Central memory CD8-positive, alpha-beta T cell (primary cell): ENCODE measurements around the gene SPNS2.

ENCODE experiments used
- ATAC-seq: fragments of 150-1000 bp; cut with Tn5 transposase; replicated peaks from 2 replicates; pipeline ENCODE4 v1.10.0; 2022; ENCODE audit warnings: mild to moderate bottlenecking, moderate FRiP score, moderate number of reproducible peaks; ENCODE audit not compliant: poor library complexity, severe bottlenecking; ENCODE audit errors: extremely low read depth
- DNase-seq, 2 donors: peaks; one replicate each; pipeline ENCODE4 v3.0.0; 2021; ENCODE audit warnings: low spot score in 2 of 2
- H3K27ac Mint-ChIP-seq: one replicate; pipeline ENCODE4 v1.8.0; 2022; ENCODE audit warnings: low read depth, mild to moderate bottlenecking, moderate library complexity, mixed read lengths
- H3K27me3 Mint-ChIP-seq: one replicate; pipeline ENCODE4 v1.8.0; 2022; ENCODE audit warnings: mixed read lengths
- H3K36me3 Mint-ChIP-seq: one replicate; pipeline ENCODE4 v1.8.0; 2022; ENCODE audit warnings: mild to moderate bottlenecking, moderate library complexity, mixed read lengths; ENCODE audit not compliant: insufficient read depth
- H3K4me1 Mint-ChIP-seq: one replicate; pipeline ENCODE4 v1.8.0; 2022; ENCODE audit warnings: mixed read lengths
- H3K4me3 Mint-ChIP-seq: one replicate; pipeline ENCODE4 v1.8.0; 2022; ENCODE audit warnings: mild to moderate bottlenecking, moderate library complexity, mixed read lengths
- H3K9me3 Mint-ChIP-seq: one replicate; pipeline ENCODE4 v1.8.0; 2022; ENCODE audit warnings: mixed read lengths

SPNS2 gene

DNA sequence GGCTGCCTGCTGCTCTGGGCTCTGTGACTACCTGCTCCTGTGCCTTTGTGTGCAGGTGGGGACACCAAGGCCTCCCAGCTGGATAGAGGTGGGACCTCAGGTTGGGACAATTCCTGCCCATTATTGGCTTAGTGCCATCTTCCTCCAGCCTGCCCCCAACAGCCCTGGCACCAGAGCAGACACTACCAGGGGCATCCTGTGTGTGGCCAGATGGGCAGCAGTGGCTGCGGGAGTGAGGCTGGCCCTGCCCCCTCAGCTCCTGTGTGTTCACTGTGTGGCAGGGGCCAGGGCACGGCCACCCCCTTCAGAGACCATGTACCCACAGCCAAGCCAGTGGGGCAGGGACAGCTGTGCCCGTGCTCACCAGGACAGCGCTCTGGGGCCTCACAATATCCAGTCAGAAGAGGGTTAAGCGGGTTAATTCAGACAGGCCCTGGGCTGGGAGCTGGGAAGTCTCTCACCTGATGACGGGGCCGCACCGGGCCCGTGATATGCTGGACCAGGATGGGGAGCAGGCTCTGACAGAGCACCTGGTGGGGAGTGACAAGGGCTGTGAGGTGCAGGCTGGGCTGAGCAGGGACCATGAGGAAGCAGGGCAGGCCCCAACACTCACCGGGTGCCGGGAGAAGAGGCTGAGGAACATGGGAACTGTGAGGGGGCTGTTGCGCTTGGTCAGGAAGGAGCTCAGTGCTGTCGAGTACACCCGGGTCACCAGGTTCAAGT, 43.5 kb downstream of the SPNS2 start:
- Mint-ChIP-seq H3K4me1 (no peaks in the 10 kb centered on the region), H3K27me3 (no peaks in the 10 kb centered on the region), H3K9me3 (no peaks in the 10 kb centered on the region), H3K4me3 (no peak overlapping the region), H3K27ac (no peak overlapping the region), H3K36me3 (peaks cover 16% of the 10 kb centered on the region)
- ATAC-seq (no peak), DNase-seq (no peak)

DNA sequence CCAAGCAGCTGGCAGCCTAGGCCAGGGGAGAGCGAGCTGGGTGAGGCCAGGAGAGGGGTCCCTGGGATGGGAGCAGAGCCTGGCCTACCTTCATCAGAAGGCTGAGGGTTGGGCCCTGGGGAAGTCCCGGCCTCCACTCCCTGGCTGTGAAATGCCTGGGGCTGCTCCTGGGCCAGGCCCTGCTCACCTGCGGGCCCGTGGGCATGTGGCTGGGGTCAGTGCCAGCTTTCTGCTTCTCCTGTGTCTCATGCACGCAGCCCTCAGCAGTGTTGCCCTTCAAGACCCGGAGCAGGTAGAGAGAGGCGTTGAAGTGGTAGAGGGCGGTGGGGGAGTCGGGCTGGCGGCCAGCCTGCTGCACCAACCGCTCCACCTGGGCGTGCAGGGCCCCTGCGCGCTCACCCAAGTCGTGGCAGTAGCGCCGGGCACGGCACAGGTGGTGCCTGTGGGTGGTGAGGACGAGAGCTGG, 44.1 kb downstream of the SPNS2 start:
- no peak for ATAC-seq
- no peak for DNase-seq
- Mint-ChIP-seq H3K36me3 (peaks cover 18% of the 10 kb centered on the region), H3K4me1 (no peaks in the 10 kb centered on the region), H3K27ac (no peak overlapping the region), H3K27me3 (no peaks in the 10 kb centered on the region), H3K4me3 (no peak overlapping the region), H3K9me3 (no peaks in the 10 kb centered on the region)

DNA sequence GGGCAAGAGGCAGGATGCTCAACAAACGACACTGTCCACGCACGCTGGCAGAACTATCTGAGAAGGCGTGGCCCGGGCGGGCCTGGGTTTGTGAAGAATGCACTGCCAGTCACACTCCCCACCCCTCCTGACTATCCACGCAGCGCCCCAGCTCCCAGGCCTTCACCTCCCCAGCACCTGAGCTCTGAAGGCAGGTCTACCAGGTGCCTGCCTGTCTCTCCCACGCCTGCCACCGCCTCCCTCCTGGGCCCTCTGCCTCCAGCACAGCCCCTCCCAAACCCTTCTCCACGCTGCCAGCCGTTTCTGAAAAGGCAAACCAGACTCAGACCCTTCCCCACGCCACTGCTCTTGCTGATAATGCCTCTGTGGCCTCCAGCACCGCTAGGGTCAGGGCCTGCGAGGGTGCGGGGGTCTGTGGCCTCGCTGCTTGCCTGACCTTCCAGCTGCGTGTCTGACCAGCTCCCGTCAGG, 44.9 kb downstream of the SPNS2 start:
- H3K27ac Mint-ChIP-seq = no peak overlapping the region
- H3K4me1 Mint-ChIP-seq = no peaks in the 10 kb centered on the region
- DNase-seq (no peak), ATAC-seq (no peak)
- H3K9me3 Mint-ChIP-seq = no peaks in the 10 kb centered on the region
- H3K4me3 Mint-ChIP-seq = no peak overlapping the region
- H3K36me3 Mint-ChIP-seq = peaks cover 21% of the 10 kb centered on the region
- H3K27me3 Mint-ChIP-seq = no peaks in the 10 kb centered on the region

DNA sequence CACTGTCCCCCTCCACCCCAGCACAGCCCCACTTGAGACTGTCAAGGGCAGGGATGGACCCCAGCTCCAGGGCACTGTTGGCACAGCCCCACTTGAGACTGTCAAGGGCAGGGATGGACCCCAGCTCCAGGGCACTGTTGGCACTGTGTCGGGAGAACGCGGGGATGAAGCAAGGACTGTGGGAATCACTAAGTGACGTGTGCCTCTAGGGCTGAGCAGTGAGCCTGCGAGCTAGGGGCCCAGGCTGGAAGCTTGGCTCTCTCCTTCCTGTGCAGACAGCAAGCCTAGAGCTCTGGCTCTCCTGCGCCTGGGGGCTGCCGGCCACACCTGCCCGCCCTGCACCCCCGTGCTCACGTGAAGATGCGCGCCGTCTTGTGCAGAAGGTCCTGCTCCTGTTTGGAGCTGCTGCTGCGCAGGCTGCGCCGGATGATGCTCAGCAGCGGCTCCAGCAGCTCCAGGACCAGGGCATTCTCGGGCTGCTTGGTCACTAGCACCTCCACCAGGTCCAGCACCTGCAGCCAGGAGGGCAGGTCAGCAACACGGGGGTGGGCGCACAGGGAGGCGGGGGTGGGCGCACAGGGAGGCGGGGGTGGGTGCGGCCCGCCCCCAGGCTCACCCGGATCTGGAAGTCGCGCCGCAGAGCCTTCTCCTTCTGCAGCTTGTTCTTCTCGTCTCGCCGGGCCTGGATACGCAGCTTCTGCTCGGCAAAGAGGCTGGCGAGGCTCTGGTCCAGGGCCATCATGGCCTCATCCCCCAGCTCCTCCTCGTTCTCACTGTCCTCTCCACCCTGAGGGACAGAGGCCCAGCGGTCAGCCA, 45.7 kb downstream of the SPNS2 start:
- no peak overlapping the region for H3K27ac Mint-ChIP-seq
- DNase-seq (no peak), ATAC-seq (no peak)
- no peaks in the 10 kb centered on the region for H3K4me1 Mint-ChIP-seq
- no peak overlapping the region for H3K4me3 Mint-ChIP-seq
- no peaks in the 10 kb centered on the region for H3K27me3 Mint-ChIP-seq
- peaks cover 19% of the 10 kb centered on the region for H3K36me3 Mint-ChIP-seq
- no peaks in the 10 kb centered on the region for H3K9me3 Mint-ChIP-seq

- H3K27ac Mint-ChIP-seq = no peak overlapping the region
Measured at GRCh38 chr17:4544951-4545216, 46.2 kb downstream of the SPNS2 start.

DNA sequence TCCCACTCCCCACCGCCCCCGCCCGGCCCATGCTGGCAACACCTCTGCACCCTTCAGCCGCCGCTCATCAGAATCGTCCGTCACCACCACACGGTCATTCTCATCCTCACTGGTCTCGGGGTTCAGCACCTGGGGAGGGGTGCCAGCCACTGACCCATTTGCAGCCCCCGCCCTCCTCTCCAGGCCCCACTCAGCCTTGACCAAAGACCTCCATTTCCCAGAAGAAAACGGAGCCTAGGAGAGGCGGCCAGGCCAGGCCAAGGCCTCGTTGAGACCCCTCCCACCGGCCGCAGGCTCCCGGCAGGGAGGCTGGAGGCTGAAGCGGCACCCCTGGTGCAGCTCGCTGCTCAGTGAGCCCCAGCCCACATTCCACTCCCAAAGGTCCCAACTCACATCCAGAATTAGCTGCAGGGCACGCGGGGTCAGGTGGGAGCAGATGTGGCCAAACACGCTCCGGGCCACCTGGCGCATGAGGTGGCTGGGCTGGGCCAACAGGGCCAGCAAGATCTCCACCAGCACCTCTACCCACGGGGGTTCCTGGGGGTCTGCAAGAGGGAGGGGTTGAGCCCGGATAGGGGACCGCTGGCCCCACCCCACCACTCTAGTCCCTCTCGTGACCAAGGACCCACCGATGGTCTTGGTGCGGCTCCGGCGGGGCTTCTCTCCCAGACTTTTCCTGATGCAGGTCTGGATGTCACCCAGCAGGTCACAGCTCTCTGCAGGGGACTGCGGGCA, 46.7 kb downstream of the SPNS2 start:
- H3K27me3 Mint-ChIP-seq = no peaks in the 10 kb centered on the region
- peaks cover 27% of the 10 kb centered on the region for H3K36me3 Mint-ChIP-seq
- no peaks in the 10 kb centered on the region for H3K4me1 Mint-ChIP-seq
- no peak overlapping the region for H3K27ac Mint-ChIP-seq
- ATAC-seq = no peak
- H3K4me3 Mint-ChIP-seq = no peak overlapping the region
- H3K9me3 Mint-ChIP-seq = no peaks in the 10 kb centered on the region
- no peak for DNase-seq

More at GRCh38 chr17:4544951-4545216, 46.2 kb downstream of the SPNS2 start:
- Mint-ChIP-seq H3K4me1 (no peaks in the 10 kb centered on the region), H3K9me3 (no peaks in the 10 kb centered on the region), H3K27me3 (no peaks in the 10 kb centered on the region), H3K4me3 (no peak overlapping the region), H3K36me3 (peaks cover 23% of the 10 kb centered on the region)
- ATAC-seq (no peak), DNase-seq (no peak)

GRCh38 chr17:4547118-4547906, 48.6 kb downstream of the SPNS2 start:
- Mint-ChIP-seq H3K36me3 (peaks cover 38% of the 10 kb centered on the region), H3K9me3 (no peaks in the 10 kb centered on the region), H3K27ac (no peak overlapping the region), H3K4me1 (no peaks in the 10 kb centered on the region), H3K4me3 (no peak overlapping the region), H3K27me3 (no peaks in the 10 kb centered on the region)
- no peak for ATAC-seq
- no peak for DNase-seq

DNA sequence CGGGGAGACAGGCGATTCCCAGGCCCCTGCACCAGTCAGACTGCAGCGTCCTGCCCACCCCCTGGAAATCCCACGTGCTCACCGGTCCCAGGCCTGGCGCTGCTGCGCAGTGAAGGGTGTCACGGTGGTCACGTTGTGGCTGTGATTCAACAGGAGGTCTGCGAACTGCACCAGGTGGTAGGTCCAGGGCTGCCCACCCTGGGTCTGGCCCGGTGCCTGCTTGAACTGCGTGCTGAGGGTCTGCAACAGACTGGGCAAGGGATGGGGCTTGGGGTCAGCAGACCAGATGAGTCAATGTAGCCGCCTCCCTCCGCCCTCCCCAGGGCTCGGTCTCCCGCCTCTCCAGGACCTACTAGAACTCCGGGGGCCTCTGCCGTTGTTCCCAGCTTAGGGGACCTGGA, 49.4 kb downstream of the SPNS2 start:
- H3K9me3 Mint-ChIP-seq = no peaks in the 10 kb centered on the region
- no peaks in the 10 kb centered on the region for H3K4me1 Mint-ChIP-seq
- peaks cover 37% of the 10 kb centered on the region for H3K36me3 Mint-ChIP-seq
- no peaks in the 10 kb centered on the region for H3K27me3 Mint-ChIP-seq
- no peak for DNase-seq
- no peak for ATAC-seq
- no peak overlapping the region for H3K27ac Mint-ChIP-seq
- H3K4me3 Mint-ChIP-seq = no peak overlapping the region

DNA sequence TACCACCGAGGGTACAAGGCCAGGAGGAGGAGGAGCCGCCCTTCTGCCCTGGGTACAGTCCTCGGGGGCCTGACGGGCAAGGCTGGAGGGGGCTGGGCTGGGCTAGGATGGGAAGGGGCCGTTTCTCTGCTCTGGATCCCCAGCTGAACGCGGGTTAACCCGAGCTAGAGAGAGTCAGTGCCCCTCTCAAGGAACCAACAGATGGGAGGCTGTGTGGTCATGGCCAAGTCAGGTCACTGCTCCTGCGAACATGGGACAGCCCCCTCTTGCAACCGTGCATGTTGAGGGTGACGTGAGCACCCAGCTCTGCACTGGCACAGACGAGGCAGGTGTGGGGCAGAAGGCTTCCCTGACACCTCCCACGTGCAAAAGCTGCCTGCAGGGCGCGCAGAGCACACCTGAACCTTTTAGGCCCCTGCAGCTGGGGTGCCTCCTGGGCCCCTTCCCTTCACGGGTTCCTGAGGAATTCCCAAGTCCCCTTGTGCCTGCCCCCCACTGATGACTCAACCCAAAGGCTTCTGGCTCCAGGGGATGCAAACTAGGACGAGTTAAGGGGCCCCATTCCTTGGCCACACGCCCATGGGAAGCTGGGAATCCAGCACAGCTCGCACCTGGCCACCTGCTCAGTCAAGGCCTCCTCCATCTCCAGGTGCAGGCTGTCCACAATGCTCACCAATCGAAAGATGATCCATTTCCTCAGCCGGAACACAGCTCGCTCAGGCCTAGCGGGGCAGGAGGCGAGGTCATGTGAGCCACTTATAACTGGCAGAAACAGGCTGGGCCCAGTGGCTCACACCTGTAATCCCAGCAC, 50.2 kb downstream of the SPNS2 start:
- Mint-ChIP-seq H3K9me3 (no peaks in the 10 kb centered on the region), H3K27me3 (no peaks in the 10 kb centered on the region), H3K4me1 (peaks cover 4% of the 10 kb centered on the region), H3K27ac (no peak overlapping the region), H3K36me3 (peaks cover 34% of the 10 kb centered on the region), H3K4me3 (no peak overlapping the region)
- ATAC-seq (no peak), DNase-seq (no peak)

GRCh38 chr17:4549781-4550533, 51.3 kb downstream of the SPNS2 start:
- DNase-seq = no peak
- no peak overlapping the region for H3K4me3 Mint-ChIP-seq
- no peaks in the 10 kb centered on the region for H3K27me3 Mint-ChIP-seq
- no peak for ATAC-seq
- peaks cover 35% of the 10 kb centered on the region for H3K36me3 Mint-ChIP-seq
- no peak overlapping the region for H3K27ac Mint-ChIP-seq
- no peaks in the 10 kb centered on the region for H3K9me3 Mint-ChIP-seq
- peaks cover 14% of the 10 kb centered on the region for H3K4me1 Mint-ChIP-seq

GRCh38 chr17:4550534-4551039, 51.9 kb downstream of the SPNS2 start:
- no peak for ATAC-seq
- no peaks in the 10 kb centered on the region for H3K9me3 Mint-ChIP-seq

More at GRCh38 chr17:4550534-4551039, 51.9 kb downstream of the SPNS2 start:
- no peak overlapping the region for H3K27ac Mint-ChIP-seq
- H3K36me3 Mint-ChIP-seq = peaks cover 38% of the 10 kb centered on the region
- H3K4me1 Mint-ChIP-seq = peaks cover 21% of the 10 kb centered on the region
- H3K27me3 Mint-ChIP-seq = no peaks in the 10 kb centered on the region
- H3K4me3 Mint-ChIP-seq = no peak overlapping the region
- DNase-seq = no peak
